HG03460 (cell line): ENCODE measurements around the gene ZW10.
A peak's percentile ranks its signal among the peaks of the same experiment; 100 is the strongest.
"Not testable (repeated sequence)": the region's sequence is repeated elsewhere in the genome, so short reads cannot be mapped to it uniquely, and the experiment has no call there.

ENCODE experiments used
- ATAC-seq: cut with Tn5 transposase; IDR thresholded peaks from one replicate; pipeline ENCODE4 v1.9.1; 2021; ENCODE audit not compliant: unreplicated experiment

ZW10 gene

GRCh38 chr11:113773416-113774173 lies at the start of gene ZW10:
ZW10 (minus strand) TSS chr11:113773692; CDS start chr11:113773666, 26 bp downstream.
- ATAC-seq = peak; percentile 97

- ATAC-seq = no peak
Observed at GRCh38 chr11:113818426-113818825, 44.9 kb upstream of the ZW10 start.

DNA sequence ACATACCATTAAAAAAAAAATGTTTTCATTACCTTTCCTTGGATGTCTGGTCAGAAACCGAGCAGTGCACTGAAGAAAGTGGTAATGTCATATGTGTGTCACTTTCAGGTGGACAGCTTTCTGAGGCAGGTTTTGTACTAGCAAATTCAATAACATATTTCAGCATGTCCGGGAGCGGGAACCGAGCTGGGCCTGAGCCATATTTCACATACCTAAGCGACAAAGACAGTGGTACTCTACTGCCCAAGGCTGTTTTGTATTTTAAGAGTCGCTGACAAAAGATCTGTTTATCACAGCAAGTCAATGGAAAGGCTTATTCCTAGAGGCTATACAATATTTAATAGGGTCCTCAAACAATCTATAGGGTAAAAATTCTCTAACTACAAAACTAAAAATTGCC lies 44.1 kb upstream of the ZW10 start:
- ATAC-seq = no peak

DNA sequence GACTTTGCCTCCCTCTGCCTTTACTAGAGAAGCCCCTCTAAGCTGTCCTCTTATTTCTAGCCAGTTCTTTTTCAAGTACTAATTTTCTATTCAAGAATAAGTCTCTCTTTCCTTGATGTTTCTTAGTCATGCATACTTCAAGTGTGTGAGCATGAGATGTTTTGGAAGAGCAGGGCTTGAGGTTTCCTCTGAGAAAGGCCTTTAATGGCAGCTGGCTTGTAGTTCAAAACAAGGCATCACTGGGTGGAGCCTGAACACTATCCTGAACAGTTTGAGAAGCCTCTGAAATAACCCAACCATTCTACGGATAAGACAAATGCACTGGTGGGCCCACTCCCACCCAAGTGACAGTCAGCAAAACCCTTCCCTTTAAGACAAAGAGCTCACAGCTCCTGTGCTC lies 43.7 kb upstream of the ZW10 start:
- ATAC-seq = no peak

DNA sequence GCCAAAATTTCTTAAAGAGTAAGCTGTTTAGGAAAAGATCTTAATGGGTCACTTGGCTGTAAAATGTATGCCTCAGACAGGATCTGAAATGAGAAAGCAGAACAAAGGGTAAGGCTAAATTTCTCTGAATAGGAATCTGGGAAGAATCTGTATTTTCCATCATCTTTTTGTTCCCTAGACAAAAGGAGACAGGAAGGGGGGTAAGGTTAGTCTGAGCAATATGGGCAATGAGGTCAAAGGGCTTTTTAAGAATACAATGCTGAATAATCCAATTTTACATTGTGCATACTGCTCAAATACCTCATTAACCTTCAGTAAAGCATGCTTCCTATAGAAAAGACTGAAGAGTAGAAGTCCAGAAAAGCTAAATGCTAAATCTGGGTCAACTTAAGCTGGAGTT lies 40.7 kb upstream of the ZW10 start:
- no peak for ATAC-seq

DNA sequence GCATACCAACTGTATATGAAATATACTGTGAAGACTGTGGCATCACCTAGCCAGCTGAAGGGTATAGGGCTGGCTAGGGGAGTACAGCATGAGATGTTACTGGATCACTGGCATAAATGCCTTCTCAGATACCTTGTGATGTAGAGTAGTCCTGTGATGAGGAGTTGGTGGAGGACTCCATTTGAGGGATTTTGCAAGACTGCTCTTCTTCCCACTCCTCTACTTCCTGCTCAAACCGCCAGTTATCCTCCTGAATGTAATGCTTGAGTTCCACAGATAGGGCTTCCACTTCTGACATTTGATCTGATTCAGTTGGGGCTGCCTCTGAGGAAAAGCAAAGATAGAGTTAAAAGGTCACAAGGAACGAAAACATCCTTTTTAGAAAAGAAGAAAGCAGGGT lies 35.4 kb upstream of the ZW10 start:
- ATAC-seq = no peak

GRCh38 chr11:113806406-113806805 lies 32.9 kb upstream of the ZW10 start:
- ATAC-seq = no peak

GRCh38 chr11:113805640-113806039 lies 32.1 kb upstream of the ZW10 start:
- ATAC-seq = no peak

GRCh38 chr11:113802621-113803020 lies 29.1 kb upstream of the ZW10 start:
- ATAC-seq = no peak

- ATAC-seq = no peak
Observed at GRCh38 chr11:113796663-113797259, 23.3 kb upstream of the ZW10 start.

DNA sequence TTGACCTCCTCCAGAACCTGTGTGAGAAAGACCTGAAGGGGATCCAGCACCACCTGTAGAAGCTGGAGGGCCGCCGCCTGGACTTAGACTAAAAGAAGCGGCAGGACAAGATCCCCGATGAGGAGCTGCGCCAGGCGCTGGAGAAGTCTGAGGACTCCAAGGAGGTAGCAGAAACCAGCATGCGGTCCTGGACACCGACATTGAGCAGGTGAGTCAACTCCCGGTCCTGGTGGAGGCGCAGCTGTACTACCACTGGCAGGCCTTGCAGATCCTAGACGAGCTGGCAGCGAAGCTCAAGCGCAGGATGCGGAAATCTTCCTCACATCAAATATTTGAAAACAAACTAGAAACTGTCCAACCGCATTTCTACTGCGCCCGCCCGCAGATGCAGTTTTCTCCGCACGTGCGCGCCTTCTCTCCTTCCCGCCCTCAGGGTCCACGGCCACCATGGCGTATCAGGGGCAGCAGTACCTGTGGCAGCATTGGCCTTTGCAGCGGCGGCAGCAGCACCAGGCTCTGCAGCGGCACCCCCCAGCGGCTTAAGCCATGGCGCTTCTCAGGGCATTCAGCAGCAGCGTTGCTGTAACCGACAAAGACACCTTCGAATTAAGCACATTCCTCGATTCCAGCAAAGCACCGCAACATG lies 16.3 kb upstream of the ZW10 start:
- no peak for ATAC-seq

DNA sequence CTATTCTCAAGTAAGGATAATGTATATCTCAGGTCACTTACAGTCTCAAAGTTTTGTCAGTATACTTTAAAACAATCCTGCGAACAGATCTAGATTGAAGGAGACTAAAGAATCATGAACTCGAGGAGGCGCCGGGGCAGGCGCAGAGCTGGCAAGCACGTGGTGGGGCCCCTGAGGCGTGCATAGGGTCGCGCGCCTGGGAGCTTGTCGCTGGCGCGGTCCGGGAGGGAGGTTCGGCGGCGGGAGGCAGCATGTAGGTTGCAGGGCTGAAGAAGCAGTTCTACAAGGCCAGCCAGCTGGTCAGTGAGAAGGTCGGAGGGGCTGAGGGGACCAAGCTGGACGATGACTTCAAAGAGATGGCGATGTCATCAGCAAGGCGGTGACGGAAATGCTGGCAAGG lies 15.5 kb upstream of the ZW10 start:
- not testable (repeated sequence) for ATAC-seq

GRCh38 chr11:113782134-113782533 lies 8.6 kb upstream of the ZW10 start:
- no peak for ATAC-seq

DNA sequence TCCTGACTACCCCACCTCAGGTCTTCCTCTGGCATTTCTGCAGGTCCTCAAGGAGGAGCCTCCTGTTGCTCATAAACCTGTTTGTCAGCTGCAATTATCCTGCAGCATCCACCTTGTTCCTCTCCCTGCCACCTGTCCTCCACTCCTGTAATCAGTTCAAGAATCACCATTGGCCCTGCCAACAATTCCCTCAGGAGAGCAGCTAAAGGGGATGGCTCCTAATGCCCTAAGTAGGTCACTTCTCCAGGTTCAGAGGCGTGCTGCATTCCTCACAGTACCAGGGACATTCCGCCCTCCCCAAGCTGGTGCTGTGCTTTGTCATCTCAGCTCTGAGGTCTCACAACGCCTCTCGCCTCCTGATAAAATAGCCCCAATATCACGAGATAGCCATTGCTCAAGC lies 8.2 kb upstream of the ZW10 start:
- no peak for ATAC-seq

DNA sequence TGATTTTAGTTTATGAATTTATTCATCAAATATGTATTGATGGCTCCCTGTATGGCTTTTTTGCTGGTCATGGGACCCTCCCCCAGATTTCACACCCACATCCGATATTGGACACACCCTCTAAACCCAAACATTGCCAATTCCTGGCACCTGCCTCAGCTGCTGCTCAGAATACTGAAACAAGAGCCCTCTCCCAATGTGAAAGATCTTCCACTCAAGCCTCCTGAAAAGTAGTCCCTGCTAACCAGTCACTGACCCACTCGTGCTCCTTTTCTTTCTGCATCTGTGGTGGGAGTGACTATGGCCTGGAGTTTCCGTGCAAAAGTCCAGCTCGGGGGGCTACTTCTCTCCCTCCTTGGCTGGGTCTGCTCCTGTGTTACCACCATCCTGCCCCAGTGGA lies 6.0 kb upstream of the ZW10 start, which contains the start of gene CLDN25:
Gene CLDN25 (plus strand): TSS at position 301 of the 400 bp plus-strand sequence. CDS start 0 bp downstream, at position 301.
- ATAC-seq = no peak

DNA sequence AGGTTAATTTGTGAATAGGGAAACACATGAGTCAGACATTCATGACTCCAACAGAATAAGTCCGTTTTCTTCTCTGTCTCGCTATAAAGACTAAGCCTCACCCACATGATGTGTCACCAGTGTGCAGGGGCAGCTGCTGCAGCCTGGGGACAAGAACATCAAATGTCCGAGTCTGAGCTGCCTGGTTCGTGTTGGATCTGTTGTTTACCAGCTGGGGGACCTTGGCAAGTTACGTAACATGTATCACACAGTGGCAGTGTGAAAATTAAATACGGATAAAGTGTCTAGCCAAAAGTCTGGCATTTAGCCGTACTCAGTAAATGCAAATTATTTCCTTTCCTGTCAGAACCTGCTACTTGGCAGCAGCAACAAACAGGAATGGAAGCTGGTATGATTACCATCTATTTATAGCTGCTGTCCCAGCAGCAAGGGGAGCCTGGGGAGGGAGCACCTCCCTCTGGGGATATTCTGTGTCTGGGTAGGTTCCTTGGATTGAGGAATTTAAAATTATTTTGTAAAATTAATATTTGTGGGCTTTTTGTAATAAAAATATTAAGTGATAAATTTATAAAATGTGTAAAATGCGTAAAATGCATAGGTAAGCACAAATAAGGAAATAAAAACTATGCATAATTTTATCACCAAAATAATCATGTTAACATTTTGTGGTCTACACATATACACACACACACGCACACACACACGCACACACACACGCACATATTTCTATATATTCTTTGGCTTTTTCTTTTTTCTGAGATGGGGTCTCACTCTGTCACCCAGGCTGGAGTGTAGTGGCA lies 4.8 kb upstream of the ZW10 start:
- ATAC-seq = no peak

DNA sequence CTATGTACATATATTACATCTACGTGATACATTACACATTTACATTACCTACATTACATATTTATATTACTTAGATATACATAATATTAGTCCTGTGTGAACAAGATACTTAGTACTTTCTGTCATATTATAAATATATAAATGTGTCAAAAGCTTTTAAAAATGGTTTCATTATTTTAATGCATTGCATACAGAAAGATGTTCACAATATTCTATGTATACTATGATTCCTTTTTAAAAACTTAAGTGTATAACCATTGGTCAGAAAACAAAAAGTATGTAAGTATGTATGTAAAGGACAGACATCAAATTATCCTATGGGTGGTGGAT lies 647 bp upstream of the ZW10 start:
- no peak for ATAC-seq

DNA sequence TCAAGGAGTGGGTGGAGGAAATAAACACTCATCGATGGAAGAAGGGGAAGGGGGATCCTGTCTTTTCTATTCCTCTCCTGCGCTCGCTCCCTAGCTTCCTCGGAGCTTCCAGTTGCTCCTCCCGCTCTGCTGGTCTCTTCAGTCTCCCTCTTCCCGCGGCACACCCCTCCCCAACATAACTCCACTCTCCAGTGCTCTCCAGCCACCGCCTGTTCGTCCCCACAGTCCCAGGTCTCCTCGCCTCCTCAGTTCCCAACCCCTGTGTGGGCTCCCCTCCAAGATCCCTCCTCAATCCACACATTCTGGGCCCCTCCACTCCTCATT lies 438 bp downstream of the ZW10 start:
- peak; percentile 9 for ATAC-seq

DNA sequence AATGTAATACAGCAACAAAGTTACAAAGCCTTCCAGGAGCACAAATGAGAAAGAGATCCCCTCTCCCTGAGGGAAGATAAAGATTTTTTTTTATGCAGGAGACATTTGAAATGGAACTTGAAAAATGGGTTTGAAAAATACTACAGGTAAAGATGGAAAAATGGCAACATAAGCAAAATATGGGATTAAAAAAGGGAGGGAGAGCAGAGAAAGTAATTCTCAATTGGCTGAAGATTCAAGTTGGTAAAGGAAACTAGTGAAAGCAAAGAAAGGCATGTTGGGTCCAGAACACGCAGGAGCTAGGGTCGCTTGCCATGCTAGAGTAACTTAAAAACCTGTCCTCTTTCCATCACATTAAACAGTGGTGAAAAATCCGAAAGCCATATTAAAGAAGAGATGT lies 1.5 kb downstream of the ZW10 start:
- ATAC-seq = no peak

DNA sequence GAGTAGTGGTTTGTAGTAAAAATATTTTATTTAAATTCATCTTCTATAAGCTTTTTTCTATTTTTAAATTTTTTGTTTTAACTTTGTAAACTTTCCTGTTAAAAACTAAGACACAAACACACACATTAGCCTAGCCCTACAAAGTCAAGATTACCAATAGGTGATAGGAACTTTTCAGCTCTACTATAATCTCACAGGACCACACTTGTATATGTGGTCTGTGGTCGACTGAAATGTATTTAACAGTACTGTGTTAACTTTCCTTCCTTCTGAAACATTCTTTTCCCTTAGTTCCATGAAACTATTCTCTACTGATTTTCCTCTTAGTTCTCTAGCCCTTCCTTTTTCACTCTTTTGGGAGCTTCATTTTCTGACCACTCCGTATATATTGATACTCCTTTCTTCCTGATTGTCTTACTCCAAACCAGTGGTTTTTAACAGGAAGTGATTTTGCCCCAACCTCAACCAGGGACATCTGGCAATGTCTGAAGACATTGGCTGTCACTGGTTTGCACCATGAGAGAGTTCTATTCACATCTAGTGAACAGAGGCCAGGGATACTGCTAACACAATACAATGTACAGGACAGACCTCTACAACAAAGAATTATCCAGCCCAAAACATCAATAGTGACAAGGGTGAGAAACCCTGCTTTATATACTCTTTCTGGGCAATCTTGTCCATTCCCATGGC lies 8.8 kb downstream of the ZW10 start:
- ATAC-seq = no peak

DNA sequence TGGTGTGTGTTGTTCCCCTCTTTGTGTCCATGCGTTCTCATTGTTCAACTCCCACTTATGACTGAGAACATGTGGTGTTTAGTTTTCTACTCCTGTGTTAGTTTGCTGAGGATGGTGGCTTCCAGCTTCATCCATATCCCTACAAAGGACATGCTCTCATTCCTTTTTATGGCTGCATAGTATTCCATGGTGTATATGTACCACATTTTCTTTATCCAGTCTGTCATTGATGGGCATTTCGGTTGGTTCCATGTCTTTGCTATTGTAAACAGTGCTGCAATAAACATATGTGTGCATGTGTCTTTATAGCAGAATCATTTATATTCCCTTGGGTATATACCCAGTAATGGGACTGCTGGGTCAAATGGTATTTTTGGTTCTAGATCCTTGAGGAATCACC lies 10.5 kb downstream of the ZW10 start:
- ATAC-seq = not testable (repeated sequence)
